Putamen (tissue), 1 donor: Measurements from ENCODE around the gene ATP6V0D1.

Experiments
- DNase-seq: peaks from one replicate; pipeline ENCODE4 v3.0.0-alpha.2; 2016; ENCODE audit warnings: low spot score

Gene ATP6V0D1

GRCh38 chr16:67406111-67406971, 74.6 kb downstream of the ATP6V0D1 start:
- DNase-seq = no peak

GRCh38 chr16:67405336-67405735, 75.6 kb downstream of the ATP6V0D1 start:
- DNase-seq = no peak

DNA sequence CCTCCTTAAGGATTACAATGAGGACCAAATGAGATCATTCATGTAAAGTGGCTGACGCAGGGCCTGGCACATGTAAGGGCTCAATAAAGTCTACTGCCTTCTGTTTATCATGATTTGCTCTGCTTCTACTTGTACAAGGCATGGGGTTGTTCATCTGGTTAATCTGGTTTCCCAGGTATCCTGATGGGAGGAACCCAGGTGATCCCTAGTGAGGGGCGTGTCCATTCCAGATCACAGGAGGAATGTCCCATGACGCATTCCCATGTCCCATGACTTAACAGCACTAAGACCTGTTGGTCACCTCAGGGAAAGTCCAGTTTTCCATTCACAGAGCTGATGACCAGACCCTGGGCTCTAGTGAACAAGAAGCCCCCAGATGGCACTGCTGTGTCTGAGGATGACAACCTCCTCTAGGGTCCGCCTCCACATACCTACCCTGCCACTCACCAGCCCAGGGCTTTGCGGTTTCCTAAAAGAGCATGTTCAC, 76.2 kb downstream of the ATP6V0D1 start:
- no peak for DNase-seq

GRCh38 chr16:67403976-67404555, 76.9 kb downstream of the ATP6V0D1 start:
- DNase-seq = no peak

- DNase-seq = no peak
Observed at GRCh38 chr16:67400901-67401300, 80.1 kb downstream of the ATP6V0D1 start.

DNA sequence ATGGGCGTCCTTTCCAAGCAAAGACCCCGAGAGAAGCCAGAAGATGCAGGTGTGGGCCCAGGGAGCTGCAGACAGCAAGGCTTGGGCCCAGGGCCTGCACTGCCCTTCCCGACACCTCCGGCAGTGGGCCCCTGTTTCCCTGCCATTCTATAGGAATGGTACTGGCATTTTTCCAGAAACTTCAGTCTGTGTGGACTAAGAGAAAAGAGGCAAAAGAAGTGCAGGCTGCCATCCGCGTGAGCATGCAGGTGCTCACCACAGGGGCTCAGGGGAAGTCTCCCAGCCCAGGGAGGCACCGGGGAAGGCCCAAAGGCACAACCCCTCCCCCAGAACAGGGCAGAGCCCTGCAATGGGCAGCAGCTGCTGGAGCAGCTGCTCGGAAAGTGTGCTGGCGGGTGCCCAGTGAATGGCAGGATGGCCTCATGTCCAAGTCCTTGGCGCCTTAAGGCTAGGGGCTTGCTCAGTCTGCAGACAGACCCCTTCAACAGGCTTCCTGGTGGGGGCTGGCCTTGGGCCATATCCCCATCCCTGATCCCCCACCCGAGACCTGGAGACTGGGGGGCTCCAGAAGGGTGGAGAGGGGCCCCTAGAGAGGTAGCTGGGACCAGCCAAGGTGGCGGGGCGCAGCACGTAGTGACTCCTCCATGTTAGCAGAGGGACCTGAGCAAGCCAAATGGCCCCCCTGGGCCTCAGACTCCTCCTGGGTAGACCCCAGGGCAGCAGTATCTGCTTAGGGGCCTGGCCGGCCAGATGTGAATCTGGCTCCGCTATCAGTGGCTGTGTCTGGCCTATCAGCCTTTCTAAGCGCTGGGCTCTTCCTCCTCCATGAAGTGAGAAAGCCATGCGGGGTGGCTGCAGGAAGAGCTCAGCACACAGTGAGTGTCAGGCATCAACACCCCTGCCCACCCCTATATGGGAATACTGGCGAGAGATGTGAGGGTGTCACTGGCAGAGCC, 80.9 kb downstream of the ATP6V0D1 start:
- no peak for DNase-seq

DNA sequence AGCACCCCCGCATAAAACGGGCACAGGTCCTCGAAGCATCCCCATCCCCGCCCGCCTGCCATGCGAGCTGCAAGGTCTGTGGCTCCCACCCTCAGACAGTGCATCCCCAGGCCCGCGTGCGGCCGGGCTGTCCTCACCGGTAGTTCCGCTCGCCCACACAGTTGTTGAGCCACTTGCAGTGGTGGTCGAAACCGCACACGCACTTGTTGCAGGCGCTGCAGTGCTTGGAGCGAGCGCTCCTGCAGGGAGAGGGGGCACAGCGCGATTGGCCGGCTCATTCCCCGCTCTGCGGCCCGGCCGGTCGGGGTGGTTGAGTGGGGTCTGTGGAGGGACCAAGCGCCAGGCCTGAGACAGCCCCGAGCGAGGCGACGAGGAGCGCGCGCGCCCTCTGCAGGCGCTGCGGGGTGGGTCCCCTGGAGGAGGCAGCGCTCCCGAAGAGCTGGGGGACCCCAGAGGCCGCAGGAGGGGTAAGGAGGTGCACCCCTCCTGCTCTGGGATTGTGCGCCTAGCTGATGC, 81.7 kb downstream of the ATP6V0D1 start:
- DNase-seq = no peak

DNA sequence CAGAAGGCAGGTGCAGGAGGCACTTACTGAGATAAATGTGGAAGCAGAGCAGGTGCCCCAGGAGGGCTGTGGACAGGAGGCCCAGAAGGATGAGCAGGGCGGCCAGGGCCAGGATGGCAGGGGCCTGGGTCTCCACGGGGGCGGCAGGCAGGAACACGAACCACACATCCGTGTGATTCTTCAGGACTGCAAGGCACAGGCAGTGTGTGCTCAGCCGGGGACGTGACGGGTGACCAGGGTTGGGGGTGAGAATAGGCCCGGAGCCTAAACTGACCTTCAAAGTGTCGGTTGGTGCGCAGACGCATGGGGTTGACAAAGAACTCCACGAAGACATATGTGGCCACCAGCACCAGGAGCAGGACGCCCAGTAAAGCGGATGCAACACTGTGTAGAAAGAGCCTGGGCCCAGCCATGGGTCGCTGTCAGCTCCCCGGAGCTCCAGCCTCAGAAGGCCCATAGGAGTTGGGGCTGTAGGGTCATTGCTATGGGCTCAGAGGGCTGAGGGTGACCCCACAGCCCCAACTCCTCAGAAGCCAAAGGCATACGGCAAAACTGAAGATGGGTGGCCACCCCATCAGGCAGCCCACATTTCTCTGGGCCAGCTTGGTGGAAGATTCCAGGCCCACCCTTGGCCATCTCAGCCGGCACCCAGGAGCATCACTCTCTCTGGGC, 82.3 kb downstream of the ATP6V0D1 start:
- DNase-seq = no peak

GRCh38 chr16:67397812-67398545, 83.0 kb downstream of the ATP6V0D1 start:
- no peak for DNase-seq

- DNase-seq = no peak
Observed at GRCh38 chr16:67397036-67397801, 83.7 kb downstream of the ATP6V0D1 start.

DNA sequence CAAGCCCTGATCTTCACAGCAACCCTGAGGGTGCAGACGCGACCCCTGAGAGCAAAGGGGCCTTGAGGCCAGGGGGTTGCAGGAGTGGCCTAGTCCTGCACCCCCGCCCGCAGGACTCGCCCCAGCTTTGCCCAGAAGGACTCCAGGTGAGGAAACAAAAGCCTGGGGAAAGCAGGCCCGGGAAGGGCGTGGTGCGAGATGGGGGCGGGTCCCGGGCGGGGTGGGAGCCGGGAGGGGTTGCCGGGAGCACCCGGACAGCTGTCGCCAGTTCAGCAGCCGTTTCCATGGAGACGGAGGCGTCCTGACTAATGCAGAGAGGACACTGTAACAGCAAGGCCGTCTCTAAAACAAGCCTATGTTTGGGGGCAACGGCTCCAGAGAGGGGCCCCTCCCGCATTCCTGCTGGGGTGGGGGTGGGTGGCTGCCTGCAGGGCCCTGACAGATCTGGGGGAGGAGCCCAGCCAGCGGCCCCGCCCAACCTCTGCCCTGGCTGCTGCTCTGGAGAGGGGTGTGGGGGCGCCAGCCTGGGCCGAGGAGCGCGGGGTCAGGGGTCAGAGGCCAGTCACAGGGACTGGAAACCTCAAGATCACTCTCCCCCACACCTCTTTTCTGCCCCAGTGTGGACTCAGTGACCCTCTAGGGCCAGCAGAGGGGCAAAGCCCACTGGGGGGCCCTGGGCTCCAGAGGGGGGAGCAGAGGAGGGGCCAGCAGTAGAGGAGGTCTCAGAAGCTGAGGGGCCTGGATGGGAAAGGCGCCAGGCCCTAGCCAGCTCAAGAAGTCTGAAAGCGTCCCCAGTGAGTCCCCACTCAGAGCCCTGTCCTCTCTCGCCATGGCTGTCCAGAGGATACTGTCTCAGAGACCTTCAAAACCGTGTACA, 84.6 kb downstream of the ATP6V0D1 start:
- DNase-seq = peak; percentile 57

GRCh38 chr16:67395458-67396158, 85.3 kb downstream of the ATP6V0D1 start:
- DNase-seq = no peak

GRCh38 chr16:67395105-67395457, 85.9 kb downstream of the ATP6V0D1 start:
- DNase-seq = no peak

GRCh38 chr16:67394155-67395104, 86.5 kb downstream of the ATP6V0D1 start:
- DNase-seq = no peak

GRCh38 chr16:67393788-67394154, 87.2 kb downstream of the ATP6V0D1 start:
- DNase-seq = no peak

- DNase-seq = peak; percentile 88
Observed at GRCh38 chr16:67393111-67393787, 87.7 kb downstream of the ATP6V0D1 start, which contains the start of gene TPPP3. TSS of gene TPPP3 (minus strand) at chr16:67393498. CDS start at chr16:67391111, 2,387 bp downstream.
